H9 (cell line): ENCODE measurements around the gene GADD45GIP1. TPM values are rescaled to one million over a fixed set of nuclear protein-coding genes. Genes with fewer than 3 reads are reported as not detected.

Experiments used
- DNase-seq: peaks from one replicate; pipeline ENCODE4 v3.0.0-alpha.2; 2017
- H2AFZ ChIP-seq: one replicate; pipeline ENCODE4 v1.6.1; 2013; ENCODE audit warnings: mild to moderate bottlenecking, low read length, control low read depth, moderate library complexity
- H2AK5ac ChIP-seq: 2 replicates; pipeline ENCODE4 v1.6.1; 2013; ENCODE audit warnings: low read length, control low read depth, mixed read lengths; ENCODE audit not compliant: insufficient read length
- H2BK120ac ChIP-seq: one replicate; pipeline ENCODE4 v1.6.1; 2013; ENCODE audit warnings: low read depth, mild to moderate bottlenecking, low read length, control low read depth, inconsistent platforms; ENCODE audit not compliant: poor library complexity, severe bottlenecking
- H2BK12ac ChIP-seq: 2 replicates; pipeline ENCODE4 v1.6.1; 2013; ENCODE audit warnings: low read length, control low read depth, mixed read lengths, low read depth; ENCODE audit not compliant: insufficient read length
- H2BK15ac ChIP-seq: 2 replicates; pipeline ENCODE4 v1.6.1; 2013; ENCODE audit warnings: low read depth, low read length, control low read depth
- H2BK20ac ChIP-seq: one replicate; pipeline ENCODE4 v1.6.1; 2013; ENCODE audit warnings: low read depth, mild to moderate bottlenecking, low read length, control low read depth, inconsistent platforms; ENCODE audit not compliant: poor library complexity, severe bottlenecking
- H2BK5ac ChIP-seq: 2 replicates; pipeline ENCODE4 v1.6.1; 2013; ENCODE audit warnings: low read length, control low read depth, mixed read lengths; ENCODE audit not compliant: insufficient read length
- H3K14ac ChIP-seq: 2 replicates; pipeline ENCODE4 v1.6.1; 2013; ENCODE audit warnings: low read length, control low read depth; ENCODE audit not compliant: insufficient read depth
- H3K18ac ChIP-seq: 2 replicates; pipeline ENCODE4 v1.6.1; 2013; ENCODE audit warnings: low read depth, mild to moderate bottlenecking, mixed read lengths, low read length, control low read depth; ENCODE audit not compliant: insufficient read length
- H3K23ac ChIP-seq: 2 replicates; pipeline ENCODE4 v1.6.1; 2013; ENCODE audit warnings: low read length, control low read depth, mixed read lengths, low read depth; ENCODE audit not compliant: insufficient read length
- H3K23me2 ChIP-seq: 2 replicates; pipeline ENCODE4 v1.6.1; 2013; ENCODE audit warnings: low read depth, mild to moderate bottlenecking, mixed read lengths, low read length, control low read depth; ENCODE audit not compliant: insufficient read length, poor library complexity, severe bottlenecking
- H3K27ac ChIP-seq: 2 replicates; pipeline ENCODE4 v1.5.1; 2013; ENCODE audit warnings: low read length, control low read depth, mixed read lengths, low read depth; ENCODE audit not compliant: insufficient read length
- H3K27me3 ChIP-seq: 2 replicates; pipeline ENCODE4 v1.6.1; 2013; ENCODE audit warnings: low read length, control low read depth, inconsistent platforms; ENCODE audit not compliant: insufficient read depth
- H3K4ac ChIP-seq: 2 replicates; pipeline ENCODE4 v1.6.1; 2013; ENCODE audit warnings: low read depth, mild to moderate bottlenecking, control low read depth, inconsistent platforms, low read length, moderate library complexity
- H3K4me1 ChIP-seq: 2 replicates; pipeline ENCODE4 v1.6.1; 2013; ENCODE audit warnings: low read length, control low read depth, inconsistent platforms; ENCODE audit not compliant: insufficient read depth
- H3K4me2 ChIP-seq: 2 replicates; pipeline ENCODE4 v1.6.1; 2013; ENCODE audit warnings: low read length, control low read depth, mixed read lengths; ENCODE audit not compliant: insufficient read length, insufficient read depth
- H3K56ac ChIP-seq: 2 replicates; pipeline ENCODE4 v1.6.1; 2013; ENCODE audit warnings: low read depth, mild to moderate bottlenecking, mixed read lengths, low read length, control low read depth; ENCODE audit not compliant: insufficient read length
- H3K79me1 ChIP-seq: 2 replicates; pipeline ENCODE4 v1.6.1; 2013; ENCODE audit warnings: low read depth, mild to moderate bottlenecking, moderate library complexity, low read length, control low read depth, inconsistent platforms; ENCODE audit not compliant: insufficient read depth, poor library complexity, severe bottlenecking
- H3K79me2 ChIP-seq: 2 replicates; pipeline ENCODE4 v1.6.1; 2013; ENCODE audit warnings: low read length, control low read depth, inconsistent platforms; ENCODE audit not compliant: insufficient read depth
- H3K9ac ChIP-seq: 2 replicates; pipeline ENCODE4 v1.6.1; 2013; ENCODE audit warnings: low read length, control low read depth, mixed read lengths; ENCODE audit not compliant: insufficient read length; ENCODE audit errors: extremely low read depth
- H3K9me3 ChIP-seq: one replicate; pipeline ENCODE4 v1.6.1; 2013; ENCODE audit warnings: low read depth, low read length, inconsistent platforms; ENCODE audit not compliant: control insufficient read depth
- H3T11ph ChIP-seq: one replicate; pipeline ENCODE4 v1.6.1; 2013; ENCODE audit warnings: mild to moderate bottlenecking, low read length, control low read depth, inconsistent platforms
- H4K20me1 ChIP-seq: one replicate; pipeline ENCODE4 v1.6.1; 2013; ENCODE audit not compliant: control insufficient read depth, insufficient read length, insufficient read depth
- H4K5ac ChIP-seq: 2 replicates; pipeline ENCODE4 v1.6.1; 2013; ENCODE audit warnings: low read depth, mild to moderate bottlenecking, mixed read lengths, low read length, control low read depth; ENCODE audit not compliant: insufficient read length
- H4K8ac ChIP-seq: replicated peaks from 2 replicates; pipeline ENCODE4 v1.6.1; 2013; ENCODE audit warnings: low read length, control low read depth, mixed read lengths, low read depth; ENCODE audit not compliant: insufficient read length
- H4K91ac ChIP-seq: 2 replicates; pipeline ENCODE4 v1.6.1; 2013; ENCODE audit warnings: low read depth, mild to moderate bottlenecking, moderate library complexity, mixed read lengths, low read length, control low read depth; ENCODE audit not compliant: insufficient read length
- H3K27ac Mint-ChIP-seq, 3 experiments: 2 replicates in 2 of 3; 3 replicates in 1 of 3; pipeline ENCODE4 v1.8.0; 2020 to 2021; ENCODE audit warnings: mixed read lengths in 3 of 3, mild to moderate bottlenecking in 1 of 3, moderate library complexity in 1 of 3
- H3K27me3 Mint-ChIP-seq: 2 replicates; pipeline ENCODE4 v1.8.0; 2021; ENCODE audit warnings: low read depth, mild to moderate bottlenecking, moderate library complexity, mixed read lengths
- H3K36me3 Mint-ChIP-seq, 3 experiments: 2 replicates in 2 of 3; 3 replicates in 1 of 3; pipeline ENCODE4 v1.8.0; 2020 to 2021; ENCODE audit warnings: low read depth in 3 of 3, mixed read lengths in 3 of 3; ENCODE audit not compliant: insufficient read depth in 1 of 3
- H3K4me1 Mint-ChIP-seq, 2 experiments: 2 replicates each; pipeline ENCODE4 v1.8.0; 2020; ENCODE audit warnings: mixed read lengths in 2 of 2
- H3K4me3 Mint-ChIP-seq, 2 experiments: 2 replicates in 1 of 2; 3 replicates in 1 of 2; pipeline ENCODE4 v1.8.0; 2020 to 2021; ENCODE audit warnings: mild to moderate bottlenecking in 2 of 2, mixed read lengths in 2 of 2, moderate library complexity in 1 of 2
- H3K9me3 Mint-ChIP-seq, 2 experiments: 2 replicates in 1 of 2; 3 replicates in 1 of 2; pipeline ENCODE4 v1.8.0; 2020; ENCODE audit warnings: mild to moderate bottlenecking in 2 of 2, mixed read lengths in 2 of 2, moderate library complexity in 1 of 2
- CTCF ChIP-seq: fragments of 200-600 bp; sonication (generic); conservative IDR thresholded peaks from 3 replicates; pipeline ENCODE4 v1.8.0; 2021; ENCODE audit warnings: antibody characterized with exemption, mild to moderate bottlenecking
- WGBS: extraction: QIAGEN DNeasy Blood & Tissue Kit; methylation state at CpG from one replicate; pipeline ENCODE4 v1.1.7; 2013; ENCODE audit warnings: missing lambda C conversion rate, low lambda C conversion rate, mixed read lengths; ENCODE audit not compliant: insufficient read length; ENCODE audit errors: extremely low coverage; 5-methylcytosine and 5-hydroxymethylcytosine counted together
- total RNA-seq: library from RNA; stranded (reverse); gene quantifications from 2 replicates; pipeline ENCODE4 v1.2.1, GENCODE V29; 2021

The GADD45GIP1 gene
- total RNA-seq, 1 experiment from 2014 or later, result 44.5 TPM

GRCh38 chr19:12939975-12940423 is 17.0 kb downstream of the GADD45GIP1 start:
- Histone ChIP-seq H2BK15ac (no peak overlapping the region), H2BK5ac (no peak overlapping the region), H3K9ac (no peak overlapping the region), H3K27me3 (no peaks in the 10 kb centered on the region), H2AFZ (no peak overlapping the region), H3K27ac (no peak overlapping the region), H3K79me1 (peaks cover 6% of the 10 kb centered on the region), H2AK5ac (no peak overlapping the region), H3K9me3 (no peaks in the 10 kb centered on the region), H3K23ac (no peak overlapping the region), H2BK12ac (no peak overlapping the region), H3K79me2 (peaks cover 6% of the 10 kb centered on the region; the same call in 1 of the 2 replicates), H3K56ac (no peak overlapping the region), H4K8ac (no peak overlapping the region), H2BK20ac (no peak overlapping the region), H2BK120ac (no peak overlapping the region), H3K4ac (no peak overlapping the region), H3K14ac (no peak overlapping the region), H3T11ph (no peak overlapping the region), H4K5ac (no peak overlapping the region), H3K18ac (no peak overlapping the region), H4K91ac (no peak overlapping the region), H3K4me1 (no peaks in the 10 kb centered on the region; the same call in 1 of the 2 replicates), H3K23me2 (peaks cover 7% of the 10 kb centered on the region), H3K4me2 (peak overlapping the region; percentile 97), H4K20me1 (no peaks in the 10 kb centered on the region)
- no CpG with 5 or more reads among the region's 10 CpGs for WGBS
- H3K9me3 Mint-ChIP-seq, result no peaks in the 10 kb centered on the region; a peak in 1 of 5 replicates
- peaks cover 49 to 65% (median 61%) of the 10 kb centered on the region in 3 experiments for H3K36me3 Mint-ChIP-seq
- DNase-seq, result no peak
- peaks cover 19 to 41% of the 10 kb centered on the region in 2 experiments for H3K4me1 Mint-ChIP-seq
- no peak for TF ChIP-seq CTCF
- H3K27me3 Mint-ChIP-seq, result no peaks in the 10 kb centered on the region; the same call in 1 of the 2 replicates
- peak overlapping the region in 2 of 3 experiments; percentile 78 to 79; a peak in 4 of 7 replicates for H3K27ac Mint-ChIP-seq
- H3K4me3 Mint-ChIP-seq, result peak overlapping the region; percentile 98 to 99
